Stimulated activated CD8-positive, alpha-beta memory T cell treated with anti-CD3 and anti-CD28 coated beads, Interleukin-4, amount 100 ng/mL, for 24 hours (primary cell): ENCODE measurements around the gene ITPR2.
"Not testable (repeated sequence)": the region's sequence is repeated elsewhere in the genome, so short reads cannot be mapped to it uniquely, and the experiment has no call there.

Experiments used
- DNase-seq: peaks from one replicate; pipeline ENCODE4 v3.0.0-alpha.2; 2020; ENCODE audit warnings: low read depth

Gene ITPR2

DNA sequence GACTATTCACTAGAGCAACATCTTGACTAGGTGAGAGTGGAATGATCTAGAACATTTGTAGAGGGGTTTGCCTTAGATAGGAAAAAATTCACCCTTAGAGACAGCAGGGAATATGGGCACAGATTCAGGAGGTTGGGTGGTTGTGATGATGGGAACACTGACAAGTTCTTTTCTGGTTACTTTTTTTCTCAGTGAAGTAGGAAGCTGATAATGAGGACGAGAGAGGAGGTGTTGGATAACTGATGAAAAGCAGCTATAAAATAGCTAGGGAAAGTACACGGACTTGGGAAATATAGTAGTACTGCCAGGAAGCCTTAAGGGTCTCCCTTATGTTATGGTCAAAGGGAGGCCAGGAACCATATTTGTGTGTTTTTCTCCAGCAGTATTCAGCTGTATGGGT is 387.1 kb downstream of the ITPR2 start:
- no peak for DNase-seq

DNA sequence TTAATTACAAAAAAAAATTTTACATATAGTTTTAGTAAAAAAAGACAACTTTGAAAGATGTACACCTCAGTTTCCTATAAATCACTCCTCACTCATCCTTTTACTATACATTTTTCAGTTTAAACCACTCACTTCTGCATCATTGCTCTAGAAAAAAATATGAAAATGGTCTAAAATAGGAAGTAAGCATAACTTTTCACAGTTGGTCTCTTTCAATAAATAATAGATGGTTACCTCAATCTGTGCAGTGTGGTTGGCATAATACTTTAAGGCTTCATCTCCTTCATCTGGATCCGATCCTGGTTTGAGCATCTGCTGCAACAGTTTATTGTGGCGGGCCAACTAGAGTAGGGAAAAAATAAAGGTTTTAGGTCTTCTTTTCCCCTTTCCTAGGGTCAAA is 389.7 kb downstream of the ITPR2 start:
- DNase-seq = no peak

DNA sequence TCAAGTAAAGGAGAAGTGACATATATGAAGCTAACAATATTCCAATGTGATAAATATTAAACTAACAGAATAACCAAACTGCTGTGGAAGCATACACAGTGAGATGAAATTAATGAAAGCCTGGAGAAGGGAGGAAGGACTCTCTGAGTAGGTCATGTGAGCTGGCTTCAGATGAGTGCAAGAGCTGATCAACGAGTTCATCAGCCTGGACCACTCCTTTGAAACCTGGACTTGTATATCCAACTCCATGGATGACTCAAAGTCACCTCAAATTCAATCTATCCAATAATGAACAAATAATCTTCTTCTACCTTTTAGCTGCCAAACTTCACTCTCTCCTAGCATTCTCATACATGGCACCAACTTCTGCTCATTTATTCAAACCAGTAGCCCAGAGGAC is 391.6 kb downstream of the ITPR2 start:
- DNase-seq = no peak

DNA sequence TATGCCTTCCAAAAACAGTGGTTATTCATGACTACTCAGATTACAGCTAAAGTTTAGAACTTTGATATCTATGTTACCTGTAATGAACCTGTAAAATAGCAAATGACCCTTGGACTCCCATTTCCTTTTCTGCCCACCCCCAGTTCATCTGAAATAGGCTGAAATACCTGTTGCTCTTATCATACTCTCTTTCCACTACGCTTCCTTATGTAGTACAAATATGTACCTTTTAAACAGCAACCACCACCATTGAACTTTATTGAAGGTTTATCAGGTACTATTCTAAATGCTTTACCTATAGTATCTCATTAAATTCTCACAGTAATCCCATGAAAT is 398.0 kb downstream of the ITPR2 start:
- no peak for DNase-seq

DNA sequence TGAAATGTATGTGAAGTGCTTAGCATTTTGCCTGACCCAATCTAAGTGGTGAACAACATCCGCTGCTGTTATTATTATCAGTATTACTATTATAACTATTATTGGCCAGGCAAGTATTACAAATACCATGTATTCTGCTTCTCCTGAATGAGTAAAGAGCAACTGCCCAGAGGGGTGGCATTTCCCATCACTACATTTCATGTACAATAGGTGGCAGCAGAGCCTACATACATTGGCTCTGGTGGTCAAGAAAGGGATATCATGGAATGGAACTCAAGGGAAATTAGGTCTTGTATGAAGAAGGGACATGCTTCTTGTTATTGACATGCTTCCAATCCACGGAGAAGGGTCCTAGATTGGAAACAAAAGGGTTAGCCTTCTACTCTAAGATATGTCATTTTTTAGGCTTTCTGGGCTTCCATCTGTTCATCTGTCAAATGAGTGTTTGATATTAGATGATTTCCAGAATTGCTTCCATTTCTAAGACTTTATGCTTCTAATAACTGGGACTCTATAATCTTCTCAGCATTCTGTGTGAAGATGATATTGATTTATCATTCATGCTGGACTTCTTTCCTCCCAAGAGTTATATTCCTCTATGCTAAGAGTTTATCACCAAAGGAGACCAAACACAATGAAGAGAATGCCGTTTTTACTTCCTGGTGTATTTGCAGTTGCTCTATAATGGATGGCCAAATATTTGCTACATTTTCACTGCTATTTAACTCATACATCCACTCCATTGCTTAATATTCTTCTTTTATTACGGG is 398.5 kb downstream of the ITPR2 start:
- no peak for DNase-seq

DNA sequence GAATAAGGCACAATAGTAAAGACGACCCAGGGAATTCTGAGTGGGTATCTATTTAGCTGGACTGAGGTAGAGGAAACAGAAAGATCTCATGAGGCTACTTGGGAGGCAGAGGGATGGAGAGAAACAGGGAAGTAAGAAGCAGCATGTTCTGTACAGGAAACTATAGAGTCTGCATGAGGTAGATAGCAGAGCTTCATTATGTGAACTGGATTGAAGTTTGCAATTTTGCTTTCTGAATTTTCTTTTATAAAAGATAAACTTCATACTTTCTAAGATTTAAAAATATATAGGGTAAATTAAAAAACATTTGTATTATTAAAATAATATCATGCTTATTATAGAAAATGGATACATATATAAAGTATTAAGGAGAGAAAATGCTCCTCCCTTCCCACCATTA is 399.3 kb downstream of the ITPR2 start:
- DNase-seq = not testable (repeated sequence)

DNA sequence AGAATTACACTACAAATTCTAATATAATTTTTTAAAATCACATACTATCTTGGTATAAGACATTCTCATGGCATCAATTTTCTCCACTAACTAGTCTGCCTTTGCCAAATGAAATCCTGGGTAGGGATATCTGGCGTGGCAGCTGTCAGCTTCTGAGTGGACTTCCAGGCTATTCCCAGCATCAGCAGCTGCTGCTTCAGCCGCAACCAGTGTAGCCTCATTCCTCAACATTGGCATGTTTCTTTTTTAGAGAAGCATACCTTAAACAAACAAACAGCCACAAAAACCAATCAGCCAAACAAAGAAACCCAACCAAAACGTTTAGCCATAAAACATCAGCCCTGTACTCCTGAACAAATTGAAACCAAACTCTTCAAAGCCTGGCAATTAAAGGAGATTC is 401.8 kb downstream of the ITPR2 start:
- DNase-seq = no peak

DNA sequence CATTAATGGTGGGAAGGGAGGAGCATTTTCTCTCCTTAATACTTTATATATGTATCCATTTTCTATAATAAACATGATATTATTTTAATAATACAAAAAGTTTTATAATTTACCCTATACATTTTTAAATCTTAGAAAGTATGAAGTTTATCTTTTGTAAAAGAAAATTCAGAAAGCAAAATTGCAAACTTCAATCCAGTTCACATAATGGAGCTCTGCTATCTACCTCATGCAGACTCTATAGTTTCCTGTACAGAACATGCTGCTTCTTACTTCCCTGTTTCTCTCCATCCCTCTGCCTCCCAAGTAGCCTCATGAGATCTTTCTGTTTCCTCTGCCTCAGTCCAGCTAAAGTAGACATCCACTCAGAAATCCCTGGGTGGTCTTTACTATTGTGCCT is 402.4 kb downstream of the ITPR2 start:
- DNase-seq = not testable (repeated sequence)

DNA sequence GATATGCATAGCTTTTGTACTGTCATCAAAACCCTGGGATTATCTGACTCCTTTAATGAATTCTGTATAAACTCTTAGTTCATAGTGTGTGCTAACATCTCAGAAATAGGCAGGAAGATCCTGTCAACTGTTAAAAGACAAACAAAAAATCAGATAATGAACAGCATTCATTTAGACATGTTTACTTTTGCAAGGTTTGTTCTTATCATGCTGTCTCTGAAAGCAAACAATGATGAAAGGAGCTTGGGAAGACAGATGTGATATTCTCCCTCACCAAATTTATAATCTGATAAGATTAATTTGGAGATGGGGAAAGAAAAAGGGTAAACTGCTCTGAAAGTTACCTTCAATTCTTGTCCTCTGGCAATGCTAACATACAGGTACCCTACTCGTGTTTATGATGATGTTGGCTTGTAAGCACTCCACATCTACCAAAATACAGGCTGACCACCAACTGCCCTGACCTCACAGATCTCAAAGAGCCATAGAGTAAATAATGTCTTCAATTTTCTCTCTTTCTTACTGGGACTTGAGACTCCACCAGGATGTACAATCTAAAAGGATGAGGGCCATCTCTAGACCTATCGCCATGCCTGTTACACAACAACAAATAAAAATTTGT is 403.8 kb downstream of the ITPR2 start:
- DNase-seq = no peak

DNA sequence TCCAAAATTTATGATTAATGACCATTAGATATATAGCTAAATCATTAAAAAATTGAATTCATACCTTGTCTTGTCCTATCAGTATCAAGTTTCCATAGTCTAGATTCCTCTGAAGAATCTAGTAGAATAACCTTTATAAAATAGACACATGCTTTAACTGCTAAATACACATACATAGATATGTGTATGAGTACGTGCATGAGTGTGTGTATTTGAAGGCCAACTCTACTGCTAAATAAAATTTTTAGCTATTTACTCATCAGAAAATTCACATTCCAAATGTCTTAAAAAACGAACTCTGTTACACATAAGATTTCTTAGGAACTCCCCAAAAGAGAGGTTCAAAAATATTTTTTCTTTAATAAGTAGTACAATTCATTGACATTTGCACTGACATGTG is 404.6 kb downstream of the ITPR2 start:
- DNase-seq = no peak

DNA sequence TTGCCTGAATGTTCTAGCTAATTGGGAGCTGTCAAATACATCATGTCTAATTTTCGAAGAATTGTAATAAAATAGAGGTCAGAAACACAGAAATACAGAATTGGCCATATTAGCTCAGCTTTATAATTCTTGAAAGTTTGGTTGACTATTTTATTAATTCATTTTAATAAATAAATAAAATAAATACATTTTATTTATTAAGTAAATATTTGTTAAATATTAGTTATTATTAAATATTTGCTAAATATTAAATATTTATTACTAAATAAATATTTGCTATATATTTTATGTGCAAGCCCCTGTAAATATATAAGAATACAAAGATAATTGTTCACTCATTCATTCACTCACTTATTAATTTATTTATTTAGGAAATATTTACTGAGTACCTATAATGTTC is 406.3 kb downstream of the ITPR2 start:
- DNase-seq = no peak

DNA sequence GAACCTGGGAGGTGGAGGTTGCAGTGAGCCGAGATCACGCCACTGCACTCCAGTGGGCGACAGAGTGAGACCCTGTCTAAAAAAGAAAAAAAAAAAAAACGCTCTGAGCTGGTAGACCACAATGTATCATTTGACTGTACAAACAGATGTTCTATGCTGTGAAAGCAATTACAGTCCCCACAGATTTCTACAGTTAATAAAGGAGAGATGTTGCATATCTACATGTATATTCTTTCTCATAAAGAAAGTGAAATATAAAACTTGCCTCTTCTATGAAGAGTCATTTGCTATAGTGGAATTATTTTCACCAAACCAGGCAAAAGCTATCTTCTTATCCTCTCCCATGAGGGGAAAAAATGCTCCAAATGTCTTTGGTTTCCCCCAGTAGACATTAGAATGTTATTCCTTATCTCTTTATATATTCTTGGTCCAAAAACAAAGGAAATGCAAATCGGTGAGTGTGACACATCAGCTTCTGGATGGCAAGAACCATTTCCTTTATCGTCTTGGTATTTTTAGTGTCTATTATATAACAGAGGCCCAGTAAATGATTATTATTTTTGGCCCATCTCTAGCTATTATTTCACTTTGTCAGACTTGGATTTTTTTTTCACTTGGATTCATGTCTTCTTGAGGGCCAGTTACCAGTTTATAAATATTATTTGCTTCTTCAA is 407.3 kb downstream of the ITPR2 start:
- no peak for DNase-seq

DNA sequence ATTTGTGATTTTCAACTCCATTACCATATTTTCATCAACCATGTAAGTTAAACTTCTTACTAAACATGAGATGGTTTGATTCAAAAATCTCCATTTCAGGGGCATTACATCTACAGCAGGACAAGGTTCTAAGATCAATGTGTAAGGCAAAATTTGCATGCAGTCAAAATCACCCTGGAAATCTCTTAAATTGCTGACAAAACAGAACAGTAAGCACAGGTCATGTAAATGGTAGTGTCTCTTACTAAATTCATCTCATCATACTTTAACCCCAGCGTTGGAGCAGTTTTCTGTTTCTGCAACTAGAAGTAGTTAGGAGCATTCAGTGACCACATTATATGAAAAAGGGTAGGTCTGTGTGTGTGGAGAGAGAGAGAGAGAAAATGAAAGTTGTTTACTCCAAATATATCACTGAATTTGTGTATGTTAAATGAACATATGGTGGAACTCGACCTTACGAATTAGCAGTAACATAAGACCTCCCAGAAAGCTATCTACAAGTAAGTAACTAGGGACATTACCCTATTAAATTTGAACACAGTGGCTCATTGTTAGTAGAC is 410.1 kb downstream of the ITPR2 start:
- no peak for DNase-seq

DNA sequence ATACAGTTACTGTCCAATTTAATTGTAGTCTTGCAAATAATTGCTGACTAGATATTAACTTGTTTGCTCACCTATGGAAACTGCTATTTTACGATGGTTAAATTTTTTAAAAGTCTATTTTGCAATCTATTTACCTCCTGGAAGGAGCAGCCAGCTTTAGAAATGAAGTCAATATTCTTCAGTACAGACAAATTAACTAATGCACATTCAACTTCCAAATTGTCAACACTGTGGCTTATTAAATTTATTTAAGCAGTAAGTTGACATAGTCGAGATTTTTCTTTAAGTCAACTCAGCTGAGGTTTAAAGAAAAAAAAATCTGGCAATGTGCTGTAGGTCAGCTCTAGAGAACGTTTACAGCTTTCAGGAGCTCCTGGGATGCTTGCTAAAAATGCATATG is 416.4 kb downstream of the ITPR2 start:
- DNase-seq = no peak

DNA sequence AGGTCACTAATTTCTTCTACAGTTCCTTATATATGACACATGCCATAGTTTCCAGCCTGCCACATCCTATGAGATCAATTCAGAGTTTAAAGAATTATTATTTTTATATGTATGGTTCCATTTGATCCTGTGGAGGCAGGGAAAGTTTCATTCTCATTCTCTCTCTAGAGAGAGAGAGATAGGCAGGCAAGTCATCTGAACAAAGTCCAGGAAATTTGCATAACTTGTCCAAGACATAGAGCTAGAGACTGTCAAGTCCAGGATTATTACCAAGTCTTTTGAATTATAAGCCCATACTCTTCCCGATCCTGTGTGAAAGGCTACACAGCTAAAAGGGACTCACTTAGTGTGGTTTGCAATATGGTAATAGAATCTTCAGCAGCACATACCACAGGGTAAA is 422.3 kb downstream of the ITPR2 start:
- DNase-seq = no peak

DNA sequence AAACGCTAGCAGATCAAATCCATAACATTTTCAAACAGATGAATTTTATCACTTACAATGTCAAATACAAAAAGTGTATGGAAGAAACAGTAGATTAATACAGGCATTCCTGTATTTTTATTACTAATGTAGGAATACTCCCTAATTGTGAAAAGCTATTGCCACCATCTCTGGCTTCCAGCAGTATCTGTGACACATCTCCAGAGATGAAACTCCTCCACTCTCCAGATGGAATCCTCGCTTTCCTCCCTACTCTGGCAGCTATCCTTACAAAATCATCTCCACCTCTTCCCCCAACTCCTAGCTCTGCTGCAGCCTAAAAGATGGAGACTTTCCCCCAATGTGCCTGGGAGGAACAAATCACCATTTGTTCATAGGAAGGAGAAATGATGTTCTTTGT is 426.2 kb downstream of the ITPR2 start:
- no peak for DNase-seq

DNA sequence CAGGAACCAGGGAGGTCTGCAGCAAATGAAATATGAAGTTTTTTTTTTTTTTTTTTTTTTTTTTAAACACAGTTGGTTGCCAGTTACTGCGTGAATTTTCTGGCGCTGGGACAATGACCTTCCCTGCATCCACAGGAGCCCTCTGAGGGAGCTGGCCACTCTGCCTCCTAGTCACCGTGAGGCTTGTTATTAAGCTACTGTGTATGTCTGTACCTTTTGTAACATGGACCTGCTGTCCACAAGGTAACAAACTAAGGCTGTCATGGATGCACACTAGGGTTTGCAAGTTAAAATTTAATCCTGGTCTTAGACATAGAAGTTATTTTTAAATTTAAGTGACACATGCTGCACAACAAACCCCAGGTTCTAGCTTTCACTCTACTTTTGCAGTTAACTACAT is 426.6 kb downstream of the ITPR2 start:
- no peak for DNase-seq

DNA sequence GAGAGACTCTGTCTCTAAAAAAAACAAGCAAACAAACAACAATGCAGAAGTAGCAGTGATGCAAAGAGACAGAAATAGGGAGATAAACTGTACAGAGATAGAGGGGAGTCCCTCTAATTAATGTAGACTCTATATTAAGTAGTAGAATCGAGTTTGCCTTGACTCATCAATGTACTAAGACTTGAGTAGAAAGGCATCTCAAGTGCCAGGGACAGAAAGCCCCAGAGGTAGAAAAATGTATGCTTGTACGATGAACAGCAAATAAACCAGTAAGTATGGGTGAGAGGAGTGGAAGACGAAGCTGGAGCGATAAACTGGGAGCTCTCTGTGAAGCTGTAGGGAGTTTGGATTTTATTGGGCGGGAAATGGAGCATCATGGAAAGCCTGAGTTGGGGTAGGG is 429.4 kb downstream of the ITPR2 start:
- DNase-seq = no peak

DNA sequence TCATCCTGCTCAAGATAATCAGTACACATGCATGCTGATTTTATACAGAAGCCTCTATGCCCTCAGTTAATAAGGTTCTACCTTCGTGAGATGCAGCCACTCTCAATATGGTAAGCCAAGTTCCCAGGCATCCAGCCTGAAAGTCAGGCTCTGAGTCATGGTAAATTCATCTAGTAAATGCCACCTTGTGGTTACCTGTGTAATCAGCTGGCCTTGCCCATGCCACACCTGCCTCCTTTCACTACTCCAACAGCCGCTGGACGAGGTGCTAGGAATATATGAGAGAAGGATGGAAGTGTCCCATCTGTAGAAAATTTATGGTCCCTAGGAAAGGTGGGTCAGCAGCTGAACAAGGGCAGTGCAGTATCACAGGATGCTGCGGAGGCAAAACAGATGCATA is 430.3 kb downstream of the ITPR2 start:
- DNase-seq = no peak

DNA sequence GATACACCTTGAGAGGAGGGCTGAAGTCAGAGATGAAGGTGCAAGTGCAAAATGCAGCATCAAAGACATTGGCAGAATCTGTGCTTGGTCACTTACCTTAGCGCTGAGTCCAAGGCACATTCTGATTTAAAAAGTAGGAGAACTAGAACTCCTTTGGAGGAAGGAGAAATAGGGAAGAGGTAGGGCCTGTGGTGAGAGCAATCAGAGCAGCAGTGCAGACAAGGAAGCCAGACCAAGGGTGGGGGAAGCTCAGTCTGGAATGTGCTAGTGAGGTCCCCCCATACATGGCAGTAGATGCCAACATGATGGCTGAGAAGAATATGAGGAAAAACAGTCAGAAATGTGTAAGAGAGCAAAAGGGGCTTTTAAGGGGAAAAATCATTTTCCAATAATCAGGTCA is 431.1 kb downstream of the ITPR2 start:
- DNase-seq = no peak

DNA sequence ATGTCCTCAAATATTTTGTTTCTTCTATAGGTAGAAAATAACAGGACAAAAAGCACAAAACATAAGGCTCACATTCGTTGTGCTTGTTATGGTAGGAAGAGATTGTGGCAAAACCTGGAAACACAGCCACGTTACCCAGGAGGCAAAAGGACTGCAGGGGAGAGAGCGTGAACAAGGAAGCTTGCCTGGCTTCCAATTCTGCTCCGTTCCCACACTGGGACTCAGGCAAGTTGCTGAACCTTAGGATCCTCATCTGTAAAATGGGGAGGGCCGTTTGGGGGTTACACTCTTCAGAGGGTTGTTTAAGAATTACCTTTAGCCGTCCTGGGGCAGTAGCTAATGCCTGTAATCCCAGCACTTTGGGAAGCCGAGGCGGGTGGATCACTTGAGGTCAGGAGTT is 432.4 kb downstream of the ITPR2 start:
- DNase-seq = no peak

DNA sequence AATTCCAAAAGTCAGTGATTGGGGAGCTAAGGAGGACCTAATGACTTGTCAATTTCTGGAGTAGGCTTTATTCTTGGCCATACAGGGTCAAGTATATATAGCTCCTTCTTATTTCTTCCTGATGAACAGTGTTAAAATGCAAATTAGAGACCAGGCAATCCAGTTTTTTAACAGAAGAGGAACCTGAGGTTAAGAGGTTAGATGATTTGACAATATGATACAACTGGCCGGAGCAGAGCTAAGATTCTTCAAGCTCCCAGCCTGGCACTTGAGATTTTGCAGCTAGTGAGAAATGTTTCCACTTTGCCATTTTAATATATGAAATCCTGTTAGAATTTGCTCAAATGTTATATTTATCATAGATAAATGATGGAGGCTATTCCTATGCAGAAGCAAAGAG is 433.6 kb downstream of the ITPR2 start:
- no peak for DNase-seq

DNA sequence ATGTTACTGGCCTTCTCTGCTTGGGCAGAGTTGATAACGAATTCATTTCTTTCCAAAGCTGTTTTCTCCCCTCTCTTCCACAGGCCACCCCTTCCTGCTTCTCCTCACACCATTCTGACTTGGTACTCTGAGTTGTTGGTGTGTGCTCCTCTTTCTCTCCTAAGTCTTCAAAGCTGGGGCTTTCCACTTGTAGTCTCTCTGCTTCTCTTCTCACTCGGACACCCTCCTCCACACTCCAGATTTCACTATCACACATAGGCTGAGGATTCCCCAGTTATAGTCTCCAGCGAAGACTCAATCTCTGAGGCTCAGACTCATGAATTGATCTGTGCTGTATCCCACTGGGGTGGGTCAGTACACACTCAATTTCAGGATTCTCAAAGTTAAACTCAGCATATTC is 436.6 kb downstream of the ITPR2 start:
- DNase-seq = no peak
